Brain microvascular endothelial cell (primary cell): ENCODE results near the gene ANKRD13A.
A peak's percentile ranks its signal among the peaks of the same experiment; 100 is the strongest.

Experiments used
- DNase-seq: peaks from one replicate; pipeline ENCODE4 v3.0.0-alpha.2; 2020
- H3K27ac ChIP-seq: fragments of 250-450 bp; sonication (Bioruptor Pico); 2 replicates; pipeline ENCODE4 v1.5.1; 2020; ENCODE audit warnings: mild to moderate bottlenecking, moderate library complexity
- H3K27me3 ChIP-seq: fragments of 250-450 bp; sonication (Bioruptor Pico); replicated peaks from 2 replicates; pipeline ENCODE4 v1.5.1; 2020; ENCODE audit warnings: mild to moderate bottlenecking
- H3K36me3 ChIP-seq: fragments of 250-450 bp; sonication (Bioruptor Pico); replicated peaks from 2 replicates; pipeline ENCODE4 v1.5.1; 2020; ENCODE audit warnings: mild to moderate bottlenecking
- H3K4me3 ChIP-seq: 2 replicates; pipeline ENCODE4 v1.5.1; 2011; ENCODE audit warnings: low read depth, mild to moderate bottlenecking, control low read depth, low read length, moderate library complexity
- CTCF ChIP-seq: IDR thresholded peaks from 2 replicates; pipeline ENCODE4 v1.5.1; 2011; ENCODE audit warnings: low read depth, mild to moderate bottlenecking, moderate library complexity, low read length, control low read depth, inconsistent platforms; ENCODE audit errors: missing control alignments
- in situ Hi-C: cut with HindIII; loops from 2 replicates; pipeline ENCODE4 v1.10.0; 2017; ENCODE audit warnings: low sequenced_read_pairs, low pct_ligation_motif_present

The ANKRD13A gene

DNA sequence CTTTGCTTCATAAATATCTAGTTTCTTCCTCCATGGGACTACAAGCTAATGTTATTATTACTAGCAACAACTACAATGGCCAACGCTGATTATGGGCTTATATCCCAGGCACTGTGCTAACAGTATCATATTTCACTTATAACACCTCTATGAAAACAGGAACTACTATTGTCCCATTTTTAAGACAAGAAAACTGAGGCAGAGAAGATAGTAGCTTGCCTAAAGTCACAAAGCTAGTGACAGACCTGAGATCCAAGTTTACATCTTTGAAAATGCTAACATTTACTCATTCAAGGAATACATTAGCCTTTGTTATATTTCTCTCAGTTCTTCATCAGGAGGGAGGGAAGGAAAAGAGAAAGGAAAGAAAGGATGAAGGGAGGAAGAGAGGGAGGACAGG is 35.9 kb upstream of the ANKRD13A start:
- Histone ChIP-seq H3K27me3 (no peaks in the 10 kb centered on the region), H3K4me3 (no peak overlapping the region), H3K36me3 (peaks cover 28% of the 10 kb centered on the region), H3K27ac (no peak overlapping the region)
- in situ Hi-C loops, result no loop called here
- DNase-seq, result no peak
- TF ChIP-seq CTCF, result no peak

DNA sequence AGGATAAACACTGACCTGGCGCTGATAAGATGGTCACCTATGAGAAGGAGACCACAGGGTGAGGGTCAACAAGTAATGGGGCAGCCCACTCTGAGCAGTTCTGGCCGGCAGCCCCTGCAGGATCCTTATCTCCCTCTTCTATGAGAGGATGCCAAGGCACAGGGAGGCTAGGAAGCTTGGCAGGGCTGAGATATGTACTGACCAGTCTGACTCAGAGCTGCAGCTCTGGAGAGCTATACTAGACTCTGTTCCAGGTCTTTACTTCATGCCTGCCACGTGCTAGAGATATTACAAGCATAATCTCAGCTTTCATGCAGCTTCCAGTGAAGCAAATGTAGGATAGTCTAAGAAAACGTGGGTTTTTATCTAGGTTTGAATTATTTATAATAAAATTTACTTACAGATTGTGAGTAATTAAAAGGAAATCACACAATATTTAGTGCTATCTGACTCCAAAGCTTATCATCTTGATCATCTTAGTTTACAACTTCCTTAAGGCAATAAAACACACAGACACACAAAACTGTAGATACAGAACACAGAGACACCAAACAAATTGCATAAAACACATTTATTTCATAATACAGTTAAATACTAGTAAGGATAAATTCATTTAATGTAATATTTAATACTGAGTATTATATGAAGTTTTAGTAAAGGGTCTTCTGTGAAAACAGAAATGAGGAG is 35.3 kb upstream of the ANKRD13A start:
- peak; percentile 48 for DNase-seq
- no peak for TF ChIP-seq CTCF
- Histone ChIP-seq H3K27ac (no peak overlapping the region), H3K36me3 (peaks cover 27% of the 10 kb centered on the region), H3K27me3 (no peaks in the 10 kb centered on the region), H3K4me3 (no peak overlapping the region)
- in situ Hi-C loops, result no loop called here

DNA sequence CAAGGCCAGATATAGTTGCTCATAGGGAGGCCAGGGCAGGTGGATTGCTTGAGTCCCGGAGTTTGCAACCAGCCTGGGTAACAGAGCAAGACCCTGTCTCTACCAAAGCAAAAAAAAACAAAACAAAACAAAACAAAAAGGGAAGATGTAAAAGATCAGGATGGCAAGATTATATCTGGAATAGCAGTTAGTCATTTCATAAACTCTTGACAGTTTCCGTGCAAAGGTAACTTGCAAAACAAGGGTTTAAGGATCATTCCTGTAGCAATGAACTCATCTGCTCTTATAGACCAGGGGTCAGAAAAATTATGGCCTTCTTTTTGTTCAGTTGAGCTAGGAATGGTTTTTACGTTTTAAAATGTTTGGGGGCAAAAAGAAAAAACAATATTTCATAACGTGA is 32.7 kb upstream of the ANKRD13A start:
- DNase-seq, result no peak
- no peak for TF ChIP-seq CTCF
- Histone ChIP-seq H3K4me3 (no peak overlapping the region), H3K27me3 (no peaks in the 10 kb centered on the region), H3K36me3 (peaks cover 34% of the 10 kb centered on the region), H3K27ac (no peak overlapping the region)
- in situ Hi-C loops, result no loop called here

GRCh38 chr12:109967383-109968031 is 31.7 kb upstream of the ANKRD13A start:
- TF ChIP-seq CTCF, result no peak
- no peak for DNase-seq
- H3K27me3 ChIP-seq, result no peaks in the 10 kb centered on the region
- in situ Hi-C loops, result no loop called here
- H3K36me3 ChIP-seq, result peaks cover 34% of the 10 kb centered on the region
- H3K27ac ChIP-seq, result no peak overlapping the region
- no peak overlapping the region for H3K4me3 ChIP-seq

- H3K4me3 ChIP-seq, result no peak overlapping the region
- no peak overlapping the region for H3K27ac ChIP-seq
- H3K27me3 ChIP-seq, result no peaks in the 10 kb centered on the region
- in situ Hi-C loops, result no loop called here
- no peak for TF ChIP-seq CTCF
- no peak for DNase-seq
- H3K36me3 ChIP-seq, result peaks cover 36% of the 10 kb centered on the region
Observed at GRCh38 chr12:109968032-109968420, 31.2 kb upstream of the ANKRD13A start.

- no peak for TF ChIP-seq CTCF
- Histone ChIP-seq H3K27me3 (no peaks in the 10 kb centered on the region), H3K27ac (no peak overlapping the region), H3K36me3 (peaks cover 39% of the 10 kb centered on the region), H3K4me3 (no peak overlapping the region)
- in situ Hi-C loops, result no loop called here
- no peak for DNase-seq
Observed at GRCh38 chr12:109968801-109969200, 30.4 kb upstream of the ANKRD13A start.
